ENCODE data around the gene CLINT1.
A peak's percentile ranks its signal among the peaks of the same experiment; 100 is the strongest.

Gene CLINT1

GRCh38 chr5:157745041-157745456, 113.9 kb downstream of the CLINT1 start:
- Histone ChIP-seq H3K4me2 (ENCODE audit: low read length) (peak overlapping the region; percentile 88), H3K79me2 (no peaks in the 10 kb centered on the region), H3K4me3 (ENCODE audit: low read depth, low read length) (peak overlapping the region; percentile 60), H2AFZ (peak overlapping the region; percentile 95), H3K36me3 (ENCODE audit: control insufficient read depth, insufficient read depth, low read length) (no peaks in the 10 kb centered on the region), H3K9me3 (ENCODE audit: control insufficient read depth, low read length) (no peaks in the 10 kb centered on the region), H3K9ac (no peak overlapping the region), H3K27ac (no peak overlapping the region), H3K4me1 (peaks cover 9% of the 10 kb centered on the region), H3K27me3 (ENCODE audit: control insufficient read depth, insufficient read depth, low read length) (no peaks in the 10 kb centered on the region)
- TF ChIP-seq CTCF (IDR thresholded peaks at IDR 0.05) = no peak

- Histone ChIP-seq H2AFZ (peak overlapping the region; percentile 95), H3K79me2 (no peaks in the 10 kb centered on the region), H3K27me3 (ENCODE audit: control insufficient read depth, insufficient read depth, low read length) (no peaks in the 10 kb centered on the region), H3K4me3 (ENCODE audit: low read depth, low read length) (peak overlapping the region; percentile 60), H3K9ac (no peak overlapping the region), H3K4me1 (peaks cover 9% of the 10 kb centered on the region), H3K36me3 (ENCODE audit: control insufficient read depth, insufficient read depth, low read length) (no peaks in the 10 kb centered on the region), H3K4me2 (ENCODE audit: low read length) (peak overlapping the region; percentile 88), H3K27ac (no peak overlapping the region), H3K9me3 (ENCODE audit: control insufficient read depth, low read length) (no peaks in the 10 kb centered on the region)
- TF ChIP-seq CTCF (IDR thresholded peaks at IDR 0.05) = no peak
Measured at GRCh38 chr5:157744051-157745011, 114.6 kb downstream of the CLINT1 start.

GRCh38 chr5:157743163-157744050, 115.5 kb downstream of the CLINT1 start, which contains the start of gene LSM11:
Gene LSM11 (plus strand): TSS chr5:157743712. CDS start chr5:157743751, 39 bp downstream.
- Histone ChIP-seq H2AFZ (peak within 1 kb of the TSS; percentile 95), H3K9me3 (ENCODE audit: control insufficient read depth, low read length) (no peaks in the 10 kb centered on the region), H3K4me2 (ENCODE audit: low read length) (peak within 1 kb of the TSS; percentile 88), H3K36me3 (ENCODE audit: control insufficient read depth, insufficient read depth, low read length) (no peaks in the 10 kb centered on the region), H3K27ac (no peak within 1 kb of the TSS), H3K79me2 (no peaks in the 10 kb centered on the region), H3K4me3 (ENCODE audit: low read depth, low read length) (peak within 1 kb of the TSS; percentile 60), H3K27me3 (ENCODE audit: control insufficient read depth, insufficient read depth, low read length) (no peaks in the 10 kb centered on the region), H3K4me1 (peaks cover 9% of the 10 kb centered on the region), H3K9ac (no peak within 1 kb of the TSS)
- peak; percentile 99 for TF ChIP-seq CTCF (IDR thresholded peaks at IDR 0.05)

- no peaks in the 10 kb centered on the region for H3K27me3 ChIP-seq (ENCODE audit: control insufficient read depth, insufficient read depth, low read length)
- H3K4me3 ChIP-seq (ENCODE audit: low read depth, low read length) = no peak overlapping the region
- H2AFZ ChIP-seq = no peak overlapping the region
- no peaks in the 10 kb centered on the region for H3K36me3 ChIP-seq (ENCODE audit: control insufficient read depth, insufficient read depth, low read length)
- no peaks in the 10 kb centered on the region for H3K79me2 ChIP-seq
- H3K4me1 ChIP-seq = peaks cover 9% of the 10 kb centered on the region
- no peak overlapping the region for H3K4me2 ChIP-seq (ENCODE audit: low read length)
- H3K27ac ChIP-seq = no peak overlapping the region
- no peaks in the 10 kb centered on the region for H3K9me3 ChIP-seq (ENCODE audit: control insufficient read depth, low read length)
- H3K9ac ChIP-seq = no peak overlapping the region
- TF ChIP-seq CTCF (IDR thresholded peaks at IDR 0.05) = no peak
Measured at GRCh38 chr5:157741131-157741530, 117.8 kb downstream of the CLINT1 start.

Measured in parathyroid adenoma (tissue), 2 donors.